Non-pigmented ciliary epithelial cell (primary cell): ENCODE data around the gene AGPAT4.
A peak's percentile ranks its signal among the peaks of the same experiment; 100 is the strongest.
"Not testable (repeated sequence)": the region's sequence is repeated elsewhere in the genome, so short reads cannot be mapped to it uniquely, and the experiment has no call there.

ENCODE experiments used
- DNase-seq: peaks from one replicate; pipeline ENCODE4 v3.0.0-alpha.2; 2010; ENCODE audit warnings: low read depth

The AGPAT4 gene

DNA sequence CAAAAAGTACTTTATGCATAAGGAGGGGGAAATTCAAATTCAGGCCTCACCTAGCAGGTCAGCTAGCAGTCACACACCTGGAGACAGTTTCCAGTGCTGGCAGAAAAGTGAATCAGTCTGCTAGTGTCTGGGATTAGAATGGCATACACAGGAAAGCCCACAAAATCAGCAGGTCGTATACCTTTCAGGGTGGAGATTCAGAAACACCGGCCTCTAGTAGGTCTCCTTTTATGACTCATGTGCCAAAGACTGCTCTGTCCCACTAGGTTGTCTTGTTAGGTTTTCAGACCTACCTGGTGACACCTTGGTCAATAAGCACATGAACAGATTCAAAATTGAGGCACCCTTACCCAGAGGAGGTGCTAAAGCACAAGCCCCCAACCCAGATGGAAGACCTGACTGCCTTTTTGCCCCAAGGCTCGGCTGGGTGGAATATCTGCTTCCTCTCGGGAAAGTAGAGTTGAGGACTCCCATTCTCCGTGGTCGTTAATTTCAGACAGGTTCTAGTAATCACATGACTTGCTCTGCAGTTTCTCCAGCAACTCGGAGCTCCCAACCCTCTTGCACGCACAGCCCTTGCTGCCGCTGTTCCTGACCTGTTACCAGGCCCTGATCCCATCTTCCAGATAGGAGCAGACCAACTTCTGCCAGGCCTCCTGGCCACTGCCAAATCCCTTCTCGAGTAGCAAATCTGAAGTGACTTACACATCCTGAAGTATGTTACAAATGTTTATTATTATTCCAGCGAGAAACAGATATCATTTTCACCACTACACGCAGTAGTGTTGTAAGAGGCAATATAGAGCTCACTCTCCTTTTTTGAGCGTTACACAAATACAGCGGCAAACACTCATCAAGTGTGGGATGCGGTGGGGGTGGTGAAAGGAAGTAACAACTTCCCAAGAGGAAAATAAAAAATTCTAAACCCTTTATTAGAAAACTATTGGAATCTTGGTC, 46.6 kb downstream of the AGPAT4 start:
- no peak for DNase-seq

- no peak for DNase-seq
These were observed 47.6 kb downstream of the AGPAT4 start for GRCh38 chr6:161226009-161226964.

GRCh38 chr6:161225681-161226008, 48.2 kb downstream of the AGPAT4 start:
- no peak for DNase-seq

DNA sequence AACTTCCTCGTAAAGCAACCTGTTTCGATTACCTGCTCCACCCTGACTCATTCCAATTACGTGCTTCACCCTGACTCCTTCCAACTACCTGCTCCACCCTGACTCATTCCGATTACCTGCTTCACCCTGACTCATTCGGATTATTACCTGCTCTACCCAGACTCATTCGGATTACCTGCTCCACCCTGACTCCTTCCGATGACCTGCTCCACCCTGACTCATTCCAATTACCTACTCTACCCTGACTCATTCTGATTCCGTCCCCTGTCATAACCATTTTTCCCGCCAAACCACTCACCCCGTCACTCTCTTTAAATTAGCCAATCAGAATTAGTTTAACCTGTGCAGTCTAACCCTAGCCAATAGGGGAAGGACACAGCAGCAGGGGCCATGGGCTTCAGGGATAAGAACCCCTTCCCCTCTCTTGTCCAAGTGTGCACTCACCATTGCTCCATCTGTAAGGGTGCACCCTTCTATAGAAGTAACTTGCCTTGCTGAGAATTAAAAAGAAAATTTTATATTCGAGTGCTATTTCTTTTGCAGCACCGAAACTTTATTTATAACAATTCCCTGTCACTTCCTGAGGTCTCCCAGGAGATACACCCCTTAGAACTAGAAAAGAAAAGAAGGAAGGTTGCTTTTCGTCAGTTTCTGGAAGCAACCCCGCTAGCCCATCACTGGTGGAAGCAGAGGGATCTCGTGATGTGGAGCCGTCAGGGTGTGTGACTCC, 48.7 kb downstream of the AGPAT4 start:
- DNase-seq, result not testable (repeated sequence)

DNA sequence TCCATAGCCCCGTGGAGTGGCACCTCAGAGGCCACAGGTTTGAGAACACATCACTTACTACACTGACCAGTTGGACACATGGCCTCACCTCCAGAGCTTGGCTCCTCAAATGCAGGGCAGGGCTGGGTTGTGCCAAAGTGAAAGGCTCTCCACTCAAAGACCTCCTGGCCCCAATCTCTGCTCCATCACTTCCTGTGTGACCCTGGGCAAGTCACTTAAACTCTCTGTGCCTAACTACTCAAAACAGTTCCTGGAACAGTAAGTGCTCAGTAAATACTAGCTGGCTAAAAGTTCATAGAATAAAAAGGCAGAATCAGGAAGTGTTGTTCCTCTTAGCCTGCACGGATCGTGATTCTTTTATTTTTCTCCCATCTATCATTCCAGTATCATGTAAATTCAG, 50.2 kb downstream of the AGPAT4 start:
- DNase-seq, result no peak

DNA sequence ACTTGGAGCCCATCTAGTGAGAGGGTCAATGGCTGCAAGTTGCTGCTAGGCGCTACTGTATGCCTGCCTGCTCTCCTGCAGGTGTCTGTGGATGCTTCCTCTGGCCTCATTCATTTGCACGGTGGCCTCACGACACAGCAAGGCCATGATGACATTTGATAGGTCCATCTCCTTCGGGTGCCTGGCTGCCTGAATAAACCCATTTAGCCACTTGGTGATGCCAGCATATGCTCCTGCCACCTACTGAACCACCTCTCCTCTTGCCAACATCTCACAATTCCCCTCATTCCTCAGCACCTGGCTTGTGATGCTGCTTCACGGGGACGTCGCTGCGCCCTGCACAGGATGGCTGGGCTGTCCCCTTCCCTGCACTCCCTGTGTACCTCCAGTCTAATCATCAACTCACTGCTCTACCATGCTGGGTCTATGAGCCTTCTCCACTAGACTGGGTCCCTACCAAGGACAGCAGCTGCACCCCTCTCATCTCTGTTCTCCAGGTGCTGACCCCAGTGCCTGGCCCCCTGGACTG, 51.1 kb downstream of the AGPAT4 start:
- DNase-seq, result no peak

DNA sequence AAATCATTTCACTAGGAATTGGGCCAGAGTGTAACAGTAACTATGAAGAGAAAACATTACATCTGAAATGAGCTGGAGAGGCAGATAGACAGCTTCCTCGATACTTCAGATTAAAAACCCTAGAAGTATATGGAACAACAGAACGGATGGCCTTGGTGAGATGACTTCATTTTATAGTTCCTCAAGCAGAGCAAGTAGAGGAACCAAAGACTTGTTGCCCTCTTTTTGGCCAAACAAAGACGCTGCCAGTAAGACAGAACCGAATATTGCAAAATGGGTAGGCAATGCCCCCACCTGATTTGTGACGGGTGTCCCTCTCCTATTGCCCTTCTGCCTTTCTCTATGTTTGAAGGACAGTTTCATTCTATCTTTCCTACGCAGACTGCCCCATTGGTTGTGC, 53.5 kb downstream of the AGPAT4 start:
- DNase-seq, result no peak

DNA sequence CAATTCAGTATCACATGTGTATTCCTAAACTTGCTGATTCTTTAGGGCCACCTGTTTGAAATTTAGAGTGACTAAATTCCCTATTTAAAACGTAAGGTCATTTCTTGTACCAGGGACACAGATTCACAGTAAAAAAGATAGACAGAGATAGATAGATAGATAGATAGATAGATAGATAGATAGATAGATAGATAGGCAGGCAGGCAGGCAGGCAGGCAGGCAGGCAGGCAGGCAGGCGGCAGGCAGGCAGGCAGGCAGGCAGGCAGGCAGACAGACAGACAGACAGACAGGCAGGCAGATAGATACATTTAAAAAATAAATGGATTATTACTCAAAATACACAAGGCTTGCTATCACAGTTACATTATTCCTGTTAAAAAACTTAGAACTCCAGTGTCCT, 54.2 kb downstream of the AGPAT4 start:
- DNase-seq, result no peak

GRCh38 chr6:161218222-161218621, 55.6 kb downstream of the AGPAT4 start:
- no peak for DNase-seq

- DNase-seq, result no peak
These were observed 56.2 kb downstream of the AGPAT4 start for GRCh38 chr6:161217628-161218027.

DNA sequence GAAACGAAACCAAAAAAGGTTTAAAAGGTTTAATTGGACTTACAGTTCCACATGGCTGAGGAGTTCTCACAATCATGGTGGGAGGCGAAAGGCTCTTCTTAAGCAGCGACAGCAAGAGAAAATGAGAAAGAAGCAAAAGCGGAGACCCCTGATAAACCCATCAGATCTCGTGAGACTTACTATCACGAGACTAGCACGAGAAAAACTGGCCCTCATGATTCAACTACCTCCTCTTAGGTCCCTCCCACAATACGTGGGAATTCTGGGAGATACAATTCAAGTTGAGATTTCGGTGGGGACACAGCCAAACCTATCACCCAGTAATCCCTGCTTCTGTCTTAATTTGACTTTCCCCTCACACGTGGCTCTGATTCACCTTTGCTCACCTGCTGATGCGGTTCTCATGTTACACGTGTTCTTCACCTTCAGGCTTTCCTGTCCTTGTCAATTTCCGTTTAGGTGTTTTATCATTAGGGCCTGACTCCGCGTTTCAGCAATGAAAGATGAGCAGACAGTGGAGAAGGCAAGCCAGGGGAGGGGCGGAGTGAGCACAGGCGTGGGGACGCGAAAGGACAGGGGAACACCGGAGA, 57.1 kb downstream of the AGPAT4 start:
- DNase-seq, result no peak

- DNase-seq, result peak; percentile 34
These were observed 57.8 kb downstream of the AGPAT4 start for GRCh38 chr6:161215876-161216615.

- DNase-seq, result peak; percentile 99
These were observed 58.7 kb downstream of the AGPAT4 start for GRCh38 chr6:161215193-161215592.

DNA sequence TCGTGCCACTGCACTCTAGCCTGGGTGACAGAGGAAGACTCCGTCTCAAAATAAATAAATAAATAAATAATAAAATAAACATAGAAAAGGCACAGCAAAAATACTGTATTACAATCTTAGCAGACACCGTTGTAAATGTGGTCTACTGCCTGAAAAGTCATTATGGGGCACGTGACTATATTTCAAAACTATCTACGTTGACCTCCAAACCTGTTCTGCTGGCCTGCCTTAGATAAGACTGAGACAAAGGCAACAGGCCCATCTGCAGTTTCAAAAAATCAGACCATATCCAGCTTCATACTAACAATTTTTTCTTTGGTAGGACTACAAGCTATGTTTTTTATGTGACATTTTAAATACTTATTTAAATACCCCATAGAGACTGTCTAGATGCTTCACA, 59.1 kb downstream of the AGPAT4 start:
- no peak for DNase-seq

DNA sequence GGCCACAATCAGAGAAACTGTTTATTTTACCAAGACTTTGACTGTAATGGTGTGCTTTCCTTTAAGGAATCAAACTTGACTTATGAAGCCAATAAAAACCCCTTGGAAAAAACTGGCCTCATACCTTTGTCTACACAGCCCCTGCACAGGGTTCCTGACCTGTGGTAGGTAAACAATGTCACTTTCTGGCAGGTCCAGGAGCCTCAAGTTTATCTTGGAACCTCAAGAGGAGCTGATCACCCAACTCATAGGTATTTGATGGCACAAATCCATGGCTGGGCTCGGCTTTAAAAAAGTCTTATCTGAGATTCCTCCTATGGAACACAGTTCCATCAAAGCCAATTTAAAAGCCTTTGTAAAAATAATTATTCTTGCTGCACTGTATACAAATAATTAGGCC, 61.0 kb downstream of the AGPAT4 start:
- no peak for DNase-seq

DNA sequence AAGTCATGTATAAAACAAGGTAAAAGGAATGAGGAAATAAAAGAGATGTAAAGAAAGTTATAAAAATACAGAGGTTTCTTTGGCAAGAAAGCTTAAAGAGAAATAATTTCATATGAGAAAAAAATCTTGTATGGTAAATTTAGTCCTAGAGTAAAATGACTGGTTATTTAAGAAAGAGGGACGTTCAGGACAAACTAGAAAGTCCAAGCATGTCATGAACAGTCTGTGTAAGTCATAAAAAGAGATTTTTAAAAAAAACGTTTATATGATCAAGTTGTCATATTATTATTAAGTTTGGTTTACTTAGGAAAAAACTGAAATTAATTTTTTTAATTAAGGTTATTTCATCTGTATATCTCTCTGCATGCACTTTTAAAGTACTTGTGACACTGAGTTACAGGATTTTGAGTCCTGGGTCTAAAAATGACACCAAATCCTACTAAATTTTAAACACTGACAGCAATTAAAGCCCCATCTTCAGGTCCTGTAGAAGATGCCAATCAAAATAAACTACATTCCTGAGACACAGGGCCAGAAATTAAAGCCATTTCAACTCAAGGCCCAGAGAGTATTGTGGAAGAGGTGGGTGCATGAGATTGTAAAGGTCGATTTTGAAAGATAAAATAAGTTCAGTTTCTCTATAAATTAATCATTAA, 62.4 kb downstream of the AGPAT4 start:
- DNase-seq, result no peak

- DNase-seq, result no peak
These were observed 63.0 kb downstream of the AGPAT4 start for GRCh38 chr6:161210857-161211256.

DNA sequence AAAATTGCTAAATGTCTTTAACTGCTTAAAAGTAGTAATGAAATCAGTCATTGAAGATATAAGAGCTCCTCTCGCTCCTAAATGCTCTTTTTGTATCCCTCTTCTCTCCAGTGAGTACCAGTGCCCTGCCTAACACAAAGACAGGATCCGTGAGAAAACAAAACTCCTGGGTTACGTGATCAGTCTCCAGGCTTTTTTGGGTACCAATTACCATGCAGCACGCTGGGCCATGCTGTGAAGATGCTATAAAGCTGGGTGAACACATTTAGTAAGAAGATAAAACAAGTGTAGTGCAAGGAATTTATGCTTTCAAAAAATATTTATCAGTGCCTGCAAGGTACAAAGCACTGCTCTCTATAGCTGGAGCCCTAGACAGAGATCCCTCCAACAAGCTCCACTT, 66.7 kb downstream of the AGPAT4 start:
- DNase-seq, result no peak

GRCh38 chr6:161204866-161205557, 68.8 kb downstream of the AGPAT4 start:
- DNase-seq, result no peak
